Activated gamma-delta T cell (primary cell): Measurements from ENCODE around the gene ARPC2.
A peak's percentile ranks its signal among the peaks of the same experiment; 100 is the strongest.
"Not testable (repeated sequence)": the region's sequence is repeated elsewhere in the genome, so short reads cannot be mapped to it uniquely, and the experiment has no call there.

ENCODE experiments used
- DNase-seq: peaks from one replicate; lab custom pipeline; 2025; lab: John Stamatoyannopoulos, UW

ARPC2 gene

DNA sequence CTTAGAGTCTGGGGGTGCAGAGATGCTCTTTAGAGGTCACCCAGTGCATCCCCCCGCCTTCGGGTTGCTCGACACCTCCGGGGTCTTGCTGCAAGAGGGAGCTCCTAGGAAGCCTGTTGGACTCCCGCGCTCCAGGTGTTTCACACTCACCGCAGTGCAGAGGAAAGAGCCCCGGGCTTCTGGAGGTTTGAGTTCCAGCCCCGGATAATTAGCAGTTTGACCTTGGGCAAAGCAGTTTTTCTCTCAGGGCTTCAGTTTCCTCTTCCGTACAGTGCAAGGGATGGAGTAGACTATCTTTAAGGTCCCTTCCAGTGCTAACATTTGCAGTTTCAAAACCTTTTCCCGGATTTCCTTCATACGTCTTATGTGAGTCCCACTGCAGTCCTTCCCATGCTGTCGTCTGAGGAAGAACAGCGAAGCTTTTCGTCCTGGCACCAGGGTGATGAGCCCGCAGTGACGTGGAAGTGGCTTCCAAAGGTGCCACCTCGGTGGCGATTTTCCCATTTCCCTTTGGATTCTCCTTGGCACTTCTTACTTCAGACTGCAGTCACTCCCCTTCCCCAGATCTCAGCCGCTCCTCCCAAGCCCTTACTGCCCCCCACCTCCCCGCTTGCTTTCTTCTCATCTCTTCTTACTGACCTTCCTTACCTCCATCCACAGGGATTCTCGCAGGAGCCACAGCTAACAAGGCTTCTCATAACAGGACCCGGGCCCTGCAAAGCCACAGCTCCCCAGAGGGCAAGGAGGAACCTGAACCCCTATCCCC lies 53.9 kb downstream of the ARPC2 start:
- no peak for DNase-seq

DNA sequence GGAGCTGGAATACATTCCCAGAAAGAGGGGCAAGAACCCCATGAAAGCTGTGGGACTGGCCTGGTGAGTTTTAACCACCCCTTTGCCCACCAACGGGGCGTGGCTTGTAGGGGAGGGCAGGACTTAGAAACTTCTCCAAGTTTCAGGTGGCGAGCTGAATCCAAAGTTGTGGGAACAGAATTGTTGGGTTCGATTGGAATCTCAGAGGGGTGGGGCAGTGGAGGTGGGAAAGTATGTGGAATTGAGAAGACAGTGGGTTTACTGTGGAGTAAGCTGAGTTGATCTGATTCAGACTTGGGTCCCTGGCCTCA lies 54.5 kb downstream of the ARPC2 start:
- DNase-seq = no peak

DNA sequence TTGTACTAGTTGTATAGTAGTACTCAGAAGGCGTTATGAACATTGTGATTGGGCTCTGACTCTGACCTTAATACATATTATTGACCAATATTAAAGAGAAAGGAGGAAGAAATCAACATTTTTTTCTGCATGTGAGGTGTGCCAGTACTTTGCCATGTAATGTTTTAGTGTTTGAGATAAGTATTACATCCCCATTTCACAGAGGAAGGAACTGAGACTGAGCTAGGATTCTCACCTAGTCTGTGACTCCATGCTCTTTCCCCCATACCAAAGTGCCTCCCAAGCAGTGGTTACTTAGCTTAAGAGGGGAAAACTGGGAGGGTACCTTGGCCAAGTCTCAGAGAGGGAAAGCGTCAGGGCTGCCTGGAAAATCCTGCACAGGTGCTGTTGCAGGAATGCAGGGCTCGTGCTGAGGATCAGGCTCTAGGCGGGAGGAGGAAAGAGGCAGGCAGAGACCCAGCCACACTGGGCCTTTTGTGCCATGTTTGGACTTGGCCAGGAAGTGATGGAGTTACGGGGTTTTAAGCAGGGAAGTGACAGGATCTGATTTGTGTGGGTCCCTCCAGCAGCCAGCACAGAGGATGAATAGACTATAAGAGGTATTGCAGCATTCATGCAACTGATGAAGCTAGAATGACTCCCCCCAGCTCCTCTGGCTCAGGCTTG lies 55.0 kb downstream of the ARPC2 start:
- no peak for DNase-seq

DNA sequence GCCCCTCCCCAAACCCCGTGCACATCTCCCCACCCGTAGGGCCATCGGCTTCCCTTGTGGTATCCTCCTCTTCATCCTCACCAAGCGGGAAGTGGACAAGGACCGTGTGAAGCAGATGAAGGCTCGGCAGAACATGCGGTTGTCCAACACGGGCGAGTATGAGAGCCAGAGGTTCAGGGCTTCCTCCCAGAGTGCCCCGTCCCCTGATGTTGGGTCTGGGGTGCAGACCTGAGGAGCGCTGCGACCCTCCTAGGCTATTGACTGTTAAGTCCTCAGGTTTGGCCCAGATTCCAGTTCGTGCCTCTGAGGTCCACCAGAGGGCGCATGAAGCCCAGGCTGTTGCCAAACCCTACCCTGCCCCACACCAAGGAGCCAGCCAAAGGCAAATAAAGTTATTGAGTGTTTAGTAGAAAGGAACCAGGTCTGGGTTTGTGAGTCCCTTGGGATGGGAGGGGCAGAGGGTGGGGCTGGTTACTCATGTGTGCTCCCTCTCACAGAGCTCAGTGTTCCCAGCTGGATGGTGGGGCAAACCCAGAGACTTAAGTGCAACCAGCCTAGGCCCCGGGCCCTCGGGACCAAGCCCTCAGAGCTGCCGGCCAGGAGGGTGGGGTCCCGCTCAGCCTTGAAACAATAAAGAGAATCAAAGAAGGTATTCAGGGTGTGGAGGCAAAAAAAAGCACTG lies 55.7 kb downstream of the ARPC2 start:
- no peak for DNase-seq

DNA sequence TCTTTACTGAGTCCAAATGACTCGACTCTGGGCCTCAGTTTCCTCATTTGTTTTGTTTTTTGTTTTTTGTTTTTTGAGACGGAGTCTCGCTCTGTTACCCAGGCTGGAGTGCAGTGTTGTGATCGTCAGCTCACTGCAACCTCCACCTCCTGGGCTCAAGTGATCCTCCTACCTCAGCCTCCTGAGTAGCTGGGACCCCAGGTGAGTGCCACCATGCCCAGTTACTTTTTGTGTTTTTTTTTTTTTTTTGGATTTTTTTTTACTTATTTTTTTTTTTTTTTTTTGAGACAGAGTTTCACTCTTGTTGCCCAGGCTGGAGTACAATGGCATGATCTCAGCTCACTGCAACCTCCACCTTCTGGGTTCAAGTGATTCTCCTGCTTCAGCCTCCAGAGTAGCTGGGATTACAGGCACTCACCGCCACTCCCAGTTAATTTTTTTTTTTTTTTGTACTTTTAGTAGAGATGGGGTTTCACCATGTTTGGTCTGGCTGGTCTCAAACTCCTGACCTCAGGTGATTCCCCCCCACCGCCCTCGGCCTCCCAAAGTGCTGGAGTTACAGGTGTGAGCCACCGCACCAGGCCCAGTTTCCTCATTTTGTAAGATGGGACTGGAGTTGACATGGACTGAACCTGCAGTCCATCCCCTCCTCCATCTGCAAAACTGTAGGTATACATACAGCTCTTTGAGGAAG lies 56.4 kb downstream of the ARPC2 start:
- DNase-seq = not testable (repeated sequence)

DNA sequence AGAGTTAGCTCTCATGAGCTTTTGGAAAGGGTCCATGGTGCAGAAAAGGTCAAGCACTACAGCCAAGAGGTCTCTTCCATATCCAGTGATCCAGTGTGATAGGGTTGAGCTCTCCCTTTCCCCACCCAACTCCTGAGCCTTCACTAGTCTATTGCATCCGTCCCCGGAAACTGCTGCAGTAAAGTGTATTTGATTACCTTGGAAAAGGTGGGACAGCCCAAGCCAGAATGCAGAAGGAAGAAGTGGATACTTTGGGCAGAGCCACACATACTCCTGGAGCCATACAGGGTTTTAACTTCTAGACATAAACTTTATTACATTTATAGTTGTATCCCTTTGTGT lies 56.9 kb downstream of the ARPC2 start:
- no peak for DNase-seq

DNA sequence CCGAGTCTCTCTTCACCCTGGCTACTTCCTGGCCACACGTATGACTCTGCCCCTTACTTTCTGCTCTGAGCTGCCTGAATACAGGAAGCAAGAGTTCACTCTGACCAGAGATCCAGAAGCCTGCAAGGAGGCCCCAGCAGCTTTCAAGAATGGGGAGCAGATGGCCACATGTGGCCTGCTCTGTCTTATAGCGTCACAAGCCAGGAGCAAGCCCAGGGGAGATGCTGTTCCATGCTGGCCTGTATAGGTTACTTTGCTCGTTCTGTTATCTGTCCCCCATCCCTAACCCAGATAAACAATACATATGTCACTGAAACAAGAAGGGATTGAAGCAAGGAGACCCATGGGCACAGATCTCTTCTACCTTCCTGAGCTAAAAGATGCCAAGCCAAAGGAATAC lies 57.6 kb downstream of the ARPC2 start:
- no peak for DNase-seq

DNA sequence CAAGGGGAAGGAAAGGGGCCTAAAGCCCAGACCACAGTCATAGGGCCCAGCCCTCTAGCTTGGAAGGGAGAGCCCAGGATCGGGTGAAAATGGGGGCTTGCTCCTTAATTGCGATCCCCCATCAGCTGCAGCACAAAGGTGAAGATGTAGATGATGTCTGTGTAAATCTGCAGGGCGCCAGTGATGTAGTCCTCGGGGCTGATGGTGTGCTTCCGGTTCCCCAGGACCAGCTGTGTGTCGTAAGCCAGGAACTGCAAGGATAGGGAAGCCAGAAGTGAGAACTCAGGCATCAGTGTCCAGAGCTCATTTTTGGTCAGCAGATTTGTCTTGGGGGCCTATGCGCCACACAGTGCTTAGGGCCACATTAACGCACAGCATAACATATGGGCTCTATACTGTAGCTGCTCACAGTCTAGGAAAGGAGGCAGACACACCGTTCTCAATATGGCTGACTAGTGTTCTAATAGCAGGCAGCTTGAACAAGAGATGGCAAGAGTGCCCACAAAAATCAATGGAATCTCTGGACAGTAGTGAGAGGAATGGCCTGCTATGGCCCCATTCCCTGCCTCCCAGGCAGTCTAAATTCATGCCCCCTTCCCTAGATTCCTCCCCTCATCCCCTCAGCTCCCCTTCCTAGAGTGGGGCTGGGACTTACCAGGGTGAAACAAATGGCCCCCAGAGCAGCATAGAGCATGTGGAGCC lies 58.5 kb downstream of the ARPC2 start:
- DNase-seq = no peak

DNA sequence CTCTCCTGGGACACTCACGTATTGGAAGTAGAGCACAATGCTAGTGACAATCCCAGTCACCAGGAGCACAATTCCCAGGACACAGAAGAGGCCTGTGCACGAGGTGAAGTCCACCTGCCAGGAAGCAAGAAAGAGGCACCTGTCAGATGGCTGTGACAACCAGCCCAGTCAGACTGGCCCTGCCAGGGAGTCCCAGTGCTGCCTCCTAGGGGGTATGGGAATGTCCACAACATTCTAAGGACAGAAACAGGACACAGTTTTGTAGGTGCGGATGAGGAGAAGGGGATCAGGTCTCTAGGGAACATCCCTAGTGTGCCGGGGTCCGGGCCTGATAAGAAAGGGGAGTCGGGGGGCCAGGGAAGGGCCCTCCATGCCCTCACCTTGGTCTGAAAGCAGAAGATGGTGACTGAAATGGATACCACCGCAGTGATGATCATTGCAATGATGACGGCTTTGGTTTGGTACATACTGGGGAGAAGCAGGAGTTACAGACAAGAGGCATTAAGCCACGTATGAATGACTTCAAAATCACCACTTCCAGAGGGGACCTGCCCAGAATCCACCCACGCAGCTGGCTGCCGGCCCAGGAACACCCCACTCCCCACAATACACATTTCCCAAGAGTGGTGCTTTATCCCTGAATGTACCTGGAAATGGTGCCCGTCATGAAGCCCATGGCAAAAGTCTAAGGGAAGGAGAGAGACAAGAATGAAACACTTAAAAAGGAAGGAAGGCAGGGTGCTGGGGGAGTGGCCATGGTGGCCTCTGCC lies 60.2 kb downstream of the ARPC2 start:
- DNase-seq = no peak

DNA sequence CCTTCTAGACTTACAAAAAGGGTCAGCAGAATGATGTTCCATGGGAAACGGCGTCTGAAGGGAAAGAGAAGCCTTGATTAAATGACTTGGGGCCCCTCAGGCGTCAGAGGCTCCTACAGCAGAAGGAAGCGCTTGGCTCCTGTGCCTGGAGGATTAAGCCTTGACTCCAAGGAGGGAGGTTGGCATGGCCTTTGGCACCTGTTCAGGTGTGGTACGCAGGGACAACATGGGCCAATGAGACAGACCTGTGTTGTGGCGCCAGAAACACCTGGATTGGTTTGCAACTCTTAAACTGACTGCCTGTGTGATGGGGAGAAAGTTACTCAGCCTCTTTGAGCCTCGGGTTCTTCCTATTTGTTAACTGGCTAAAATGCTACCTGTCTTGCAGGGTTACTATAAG lies 60.9 kb downstream of the ARPC2 start:
- no peak for DNase-seq

DNA sequence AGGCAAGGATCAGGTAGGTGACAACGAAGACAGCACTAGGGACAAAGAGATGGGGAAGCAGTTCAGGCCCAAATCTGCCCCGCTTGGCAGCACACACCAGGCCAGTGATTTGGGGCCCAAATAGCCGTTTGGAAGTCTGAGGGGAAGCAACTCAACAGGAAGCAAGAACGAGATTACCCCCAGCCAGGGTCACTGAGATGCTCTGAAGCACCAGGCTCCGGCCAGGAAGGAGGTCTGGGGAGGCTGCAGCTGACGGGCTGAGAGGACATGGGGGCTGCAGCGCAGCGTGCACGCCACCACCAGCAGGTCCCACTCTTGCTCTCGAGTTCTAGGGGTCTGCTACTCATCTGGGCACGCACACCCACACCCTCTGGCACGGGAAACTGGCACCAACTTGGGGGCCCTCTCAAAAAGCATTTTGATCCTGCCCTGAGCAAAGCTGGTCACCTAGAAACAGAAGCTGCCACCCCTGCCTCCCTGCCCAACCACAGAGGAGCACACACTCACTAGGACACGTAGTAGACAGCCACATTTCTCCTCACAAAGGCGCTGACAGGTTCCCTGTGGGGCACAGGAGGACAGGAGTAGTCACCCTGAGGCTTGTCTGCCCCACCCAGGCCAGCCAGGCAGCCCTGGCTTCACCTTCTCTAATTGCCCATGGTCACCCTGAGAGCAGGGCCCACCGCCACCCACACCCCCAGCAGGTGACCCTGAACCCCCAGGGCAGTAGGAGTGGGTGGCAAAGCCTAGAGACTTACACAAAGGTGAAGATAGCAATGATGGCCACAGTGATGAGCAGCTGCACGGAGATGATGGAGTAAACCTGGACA lies 61.8 kb downstream of the ARPC2 start:
- no peak for DNase-seq

DNA sequence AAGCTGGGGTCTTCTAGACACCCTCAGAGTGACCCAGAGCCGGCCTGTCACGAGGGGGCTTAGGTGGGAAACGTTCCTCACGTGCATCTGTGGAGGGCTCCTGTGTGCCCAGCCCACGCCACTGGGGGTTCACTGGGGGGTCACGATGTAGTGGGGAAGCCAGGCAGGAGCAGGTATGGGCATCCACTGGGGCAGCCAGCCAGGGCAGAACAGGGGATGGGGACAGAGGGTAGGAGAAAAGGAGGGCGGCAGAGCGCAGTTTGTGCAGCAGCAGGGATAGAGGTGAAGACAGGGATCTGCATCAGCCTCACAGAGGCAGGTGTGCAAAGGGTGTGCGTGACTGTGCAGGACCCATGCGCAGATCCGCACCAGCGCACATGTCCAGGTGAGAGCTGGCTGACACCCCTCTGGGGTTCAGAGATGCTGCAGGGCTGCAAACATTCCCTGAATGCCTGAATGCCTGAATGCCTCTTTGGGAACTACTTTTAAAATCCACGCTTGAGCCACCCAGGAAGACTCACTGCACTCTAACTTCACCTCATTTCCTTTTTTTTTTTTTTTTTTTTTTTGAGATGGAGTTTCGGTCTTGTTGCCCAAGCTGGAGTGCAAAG lies 63.4 kb downstream of the ARPC2 start:
- DNase-seq = no peak

DNA sequence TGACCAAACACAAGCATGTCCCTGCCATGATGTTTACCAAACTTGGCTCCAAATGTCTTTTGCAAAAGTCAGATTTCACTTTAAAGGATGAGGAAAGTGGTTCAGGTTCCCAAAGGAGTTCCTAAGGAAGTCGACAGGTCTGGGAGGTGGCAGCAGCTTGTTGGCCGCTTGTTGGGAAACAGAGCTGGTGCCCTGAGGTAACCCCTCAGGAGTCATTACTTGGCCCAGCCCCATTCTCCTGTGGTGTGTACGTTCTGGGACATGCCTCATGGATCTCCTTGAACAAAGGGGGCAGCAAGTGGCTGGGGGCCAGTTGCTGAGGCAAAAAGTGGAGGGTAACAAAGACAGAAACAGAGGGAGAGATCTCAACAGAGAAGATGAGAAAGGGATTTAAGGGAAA lies 64.5 kb downstream of the ARPC2 start:
- DNase-seq = no peak

DNA sequence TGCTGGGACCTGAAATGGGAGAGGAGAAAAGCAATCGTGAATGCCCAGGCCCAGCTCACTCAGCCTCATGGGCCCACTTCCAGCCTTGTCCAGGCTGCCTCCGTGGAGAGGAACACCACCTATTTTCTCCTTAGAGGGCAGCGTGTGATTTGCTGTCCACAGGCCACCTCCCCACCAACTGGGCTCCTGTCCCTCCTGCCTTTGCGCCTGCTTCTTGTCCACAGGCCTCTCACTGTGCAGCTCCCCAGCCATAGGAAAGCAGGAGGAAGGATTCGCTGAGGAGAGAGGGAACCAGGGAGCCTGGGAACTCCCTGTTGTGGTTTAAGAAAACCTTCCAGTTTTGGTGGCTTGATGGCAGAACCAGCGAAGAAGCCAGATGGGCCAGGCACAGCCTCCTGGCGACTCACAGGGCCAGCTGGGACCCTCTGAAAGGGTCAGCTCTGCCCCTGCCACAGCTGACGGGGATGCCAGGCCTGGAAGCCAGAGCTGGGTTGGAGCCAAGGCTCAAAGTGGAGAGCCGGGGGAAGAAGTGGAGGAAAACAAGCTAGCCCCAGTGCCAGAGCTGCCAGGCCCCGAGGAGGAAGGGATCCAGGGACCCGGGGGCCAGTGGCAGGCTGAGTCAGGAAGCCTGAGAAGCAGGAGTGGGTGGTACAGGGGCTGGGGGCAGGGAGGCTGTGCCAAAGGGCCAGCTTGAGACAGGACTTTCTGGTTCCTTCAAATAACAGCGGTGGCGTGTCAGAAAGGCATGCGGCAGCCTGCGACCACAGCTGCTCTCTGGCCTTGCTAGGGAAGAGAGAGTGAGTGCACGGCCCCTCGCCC lies 65.4 kb downstream of the ARPC2 start:
- DNase-seq = no peak

DNA sequence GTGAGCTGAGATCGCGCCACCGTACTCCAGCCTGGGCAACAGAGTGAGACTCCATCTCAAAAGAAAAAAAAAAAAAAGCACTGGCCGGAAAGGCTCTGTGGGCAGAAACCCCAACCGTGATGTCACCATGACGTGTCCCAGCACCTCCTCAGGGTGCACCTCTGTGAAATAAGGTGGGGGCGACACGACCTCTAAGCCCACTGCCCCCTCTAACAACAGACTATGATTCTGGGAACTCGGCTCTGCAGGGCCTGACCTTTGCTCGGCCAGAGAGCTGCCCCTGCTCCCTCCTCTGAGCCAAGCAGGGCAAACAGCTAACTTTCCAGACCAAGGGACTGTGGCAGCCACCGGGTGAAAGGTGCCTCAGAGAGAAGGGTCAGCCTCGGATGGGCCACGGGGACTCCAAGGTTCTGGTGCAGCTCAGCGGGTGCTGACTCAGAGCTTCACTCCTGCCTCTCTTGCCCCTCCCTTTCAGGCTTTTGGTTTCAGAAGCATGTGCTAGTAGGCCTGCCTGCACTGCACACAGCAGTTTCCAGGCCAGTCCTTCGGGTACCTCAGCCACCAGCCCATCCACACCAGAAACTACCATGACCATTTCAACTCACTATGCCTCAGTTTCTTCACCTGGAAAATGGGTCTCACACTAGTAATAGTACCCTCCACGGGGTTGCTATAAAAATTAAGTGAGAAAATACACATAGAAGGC lies 67.3 kb downstream of the ARPC2 start:
- peak; percentile 36 for DNase-seq

DNA sequence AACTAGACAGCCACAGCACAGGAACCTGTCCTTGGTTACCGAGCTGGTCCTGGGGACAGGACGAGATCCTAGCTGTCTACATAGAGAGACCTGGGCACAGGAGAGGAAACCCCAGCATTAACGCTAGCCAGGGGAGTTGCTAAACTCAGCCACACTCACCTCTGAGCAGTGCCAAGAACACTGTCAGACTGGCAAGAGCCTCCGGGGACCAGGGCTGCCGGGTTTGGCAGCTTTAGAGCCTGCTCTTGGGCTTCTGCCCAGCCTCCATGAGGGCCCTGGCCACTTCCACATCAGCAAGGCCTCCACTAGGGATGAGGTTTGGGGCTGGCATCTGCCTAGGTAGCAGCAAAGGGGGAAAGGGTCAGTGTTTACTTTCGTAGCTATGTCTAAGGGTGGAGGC lies 68.6 kb downstream of the ARPC2 start:
- no peak for DNase-seq

DNA sequence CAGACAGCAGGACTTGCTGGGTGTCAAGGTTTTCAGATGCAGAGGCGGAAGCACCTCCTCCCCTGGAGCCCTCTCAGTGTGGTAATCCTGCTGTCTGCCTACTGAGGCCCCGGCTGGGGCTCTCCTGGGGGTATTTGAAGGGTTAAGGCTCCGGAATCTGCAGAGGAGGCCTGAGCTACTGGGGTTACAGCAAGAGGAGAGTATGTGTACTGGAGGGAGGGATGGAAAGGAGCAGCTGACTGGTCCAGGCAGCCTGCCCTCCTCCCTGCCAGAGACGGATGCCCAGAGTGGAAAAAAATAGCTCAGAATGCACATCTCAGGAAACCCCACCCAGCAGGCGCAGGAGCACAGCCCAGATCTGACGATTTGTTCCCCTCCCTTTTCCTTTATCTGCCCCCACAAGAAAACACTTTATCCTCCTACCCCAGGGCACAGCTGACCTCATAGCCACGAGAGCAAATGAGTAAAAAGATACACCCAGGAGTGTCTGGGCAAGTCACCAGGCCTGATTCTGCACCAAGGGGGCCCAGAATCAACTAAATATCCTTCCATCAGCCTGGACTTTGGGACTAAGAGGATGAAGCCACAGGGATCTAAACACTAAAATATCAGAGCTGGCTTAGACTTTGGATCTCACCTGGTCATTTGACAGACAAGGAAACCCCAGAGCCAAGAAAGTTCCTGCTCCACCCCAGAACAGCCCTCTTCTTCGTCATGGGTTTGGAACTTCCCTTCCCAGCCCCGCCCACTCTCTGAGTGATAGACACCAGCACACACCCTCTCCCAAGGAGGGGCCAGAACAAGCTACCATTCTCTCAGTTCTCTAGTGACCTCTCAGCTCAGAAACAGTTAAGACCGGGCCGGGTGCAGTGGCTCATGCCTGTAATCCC lies 69.8 kb downstream of the ARPC2 start:
- no peak for DNase-seq
